Measurements from ENCODE around the gene PFDN5.
A peak's percentile ranks its signal among the peaks of the same experiment; 100 is the strongest.

PFDN5 gene

GRCh38 chr12:53308276-53308675 lies 12.9 kb downstream of the PFDN5 start:
- H3K4ac ChIP-seq (ENCODE audit: low read length) = no peak overlapping the region
- no peaks in the 10 kb centered on the region for H3K9me3 ChIP-seq (replicated peaks in 1 of 2; ENCODE audit: control insufficient read depth in 2 of 2, insufficient read depth in 1 of 2, low read depth in 1 of 2, low read length in 2 of 2)
- no CpG with 5 or more reads among the region's 4 CpGs for WGBS, 2 donors (ENCODE audit: extremely low coverage in 2 of 2, insufficient read length in 2 of 2, insufficient replicate concordance in 1 of 2)
- H2AFZ ChIP-seq (ENCODE audit: low read length) = no peak overlapping the region
- no peak overlapping the region for H2BK5ac ChIP-seq (ENCODE audit: low read length)
- H3K4me2 ChIP-seq (ENCODE audit: insufficient read depth, low read length, poor library complexity, severe bottlenecking) = no peak overlapping the region
- H3K14ac ChIP-seq (ENCODE audit: low read length) = no peak overlapping the region
- no peaks in the 10 kb centered on the region for H3K4me1 ChIP-seq (ENCODE audit: control insufficient read depth in 2 of 2, insufficient read depth in 1 of 2, low read depth in 1 of 2, low read length in 2 of 2)
- H2BK12ac ChIP-seq (ENCODE audit: low read length) = no peak overlapping the region
- H3K79me1 ChIP-seq (ENCODE audit: low read depth, low read length) = no peaks in the 10 kb centered on the region
- H3K4me3 ChIP-seq (ENCODE audit: low read length in 2 of 2) = no peak overlapping the region
- DNase-seq (ENCODE audit: low spot score) = no peak
- H3K36me3 ChIP-seq (replicated peaks in 1 of 2; ENCODE audit: control insufficient read depth in 2 of 2, insufficient read depth in 2 of 2, low read length in 2 of 2) = peaks cover 45 to 69% of the 10 kb centered on the region in 2 donors
- H3K18ac ChIP-seq (ENCODE audit: low read length) = no peak overlapping the region
- no peak overlapping the region for H4K91ac ChIP-seq (ENCODE audit: low read depth, low read length, poor library complexity)
- no peaks in the 10 kb centered on the region for H3K27me3 ChIP-seq (ENCODE audit: control insufficient read depth in 3 of 3, insufficient read depth in 3 of 3, low read depth in 1 of 3, low read length in 3 of 3)
- H2BK120ac ChIP-seq (ENCODE audit: low read depth, low read length) = no peak overlapping the region
- H2AK5ac ChIP-seq (ENCODE audit: low read depth, low read length) = no peak overlapping the region
- H2BK15ac ChIP-seq (ENCODE audit: low read length) = no peak overlapping the region
- no peak overlapping the region for H3K23ac ChIP-seq (ENCODE audit: low read depth, low read length, poor library complexity)
- no peak overlapping the region for H3K27ac ChIP-seq (replicated peaks; ENCODE audit: low read length)
- no peak overlapping the region for H3K9ac ChIP-seq (ENCODE audit: low read depth, low read length, poor library complexity)
- H4K8ac ChIP-seq (ENCODE audit: low read depth, low read length) = no peak overlapping the region

GRCh38 chr12:53313996-53314395 lies 18.7 kb downstream of the PFDN5 start:
- Histone ChIP-seq H3K36me3 (replicated peaks in 1 of 2; ENCODE audit: control insufficient read depth in 2 of 2, insufficient read depth in 2 of 2, low read length in 2 of 2) (peaks cover 28 to 70% of the 10 kb centered on the region in 2 donors), H3K27ac (replicated peaks; ENCODE audit: low read length) (no peak overlapping the region), H2BK120ac (ENCODE audit: low read depth, low read length) (no peak overlapping the region), H4K91ac (ENCODE audit: low read depth, low read length, poor library complexity) (no peak overlapping the region), H3K18ac (ENCODE audit: low read length) (no peak overlapping the region), H3K4me2 (ENCODE audit: insufficient read depth, low read length, poor library complexity, severe bottlenecking) (no peak overlapping the region), H3K9ac (ENCODE audit: low read depth, low read length, poor library complexity) (no peak overlapping the region), H4K8ac (ENCODE audit: low read depth, low read length) (no peak overlapping the region), H2BK12ac (ENCODE audit: low read length) (no peak overlapping the region), H3K14ac (ENCODE audit: low read length) (no peak overlapping the region), H3K4ac (ENCODE audit: low read length) (no peak overlapping the region), H3K79me1 (ENCODE audit: low read depth, low read length) (peaks cover 4% of the 10 kb centered on the region), H2BK5ac (ENCODE audit: low read length) (no peak overlapping the region), H2AFZ (ENCODE audit: low read length) (no peak overlapping the region), H3K4me3 (ENCODE audit: low read length in 2 of 2) (no peak overlapping the region), H2BK15ac (ENCODE audit: low read length) (no peak overlapping the region), H3K9me3 (replicated peaks in 1 of 2; ENCODE audit: control insufficient read depth in 2 of 2, insufficient read depth in 1 of 2, low read depth in 1 of 2, low read length in 2 of 2) (peaks cover 0 to 2% of the 10 kb centered on the region in 2 donors), H3K4me1 (ENCODE audit: control insufficient read depth in 2 of 2, insufficient read depth in 1 of 2, low read depth in 1 of 2, low read length in 2 of 2) (no peaks in the 10 kb centered on the region), H3K27me3 (ENCODE audit: control insufficient read depth in 3 of 3, insufficient read depth in 3 of 3, low read depth in 1 of 3, low read length in 3 of 3) (no peaks in the 10 kb centered on the region), H2AK5ac (ENCODE audit: low read depth, low read length) (no peak overlapping the region), H3K23ac (ENCODE audit: low read depth, low read length, poor library complexity) (no peak overlapping the region)
- DNase-seq (ENCODE audit: low spot score) = no peak
- WGBS, 2 donors (ENCODE audit: extremely low coverage in 2 of 2, insufficient read length in 2 of 2, insufficient replicate concordance in 1 of 2) = no CpG with 5 or more reads among the region's 3 CpGs

- peaks cover 0 to 14% (median 0%) of the 10 kb centered on the region in 3 experiments for H3K27me3 ChIP-seq (ENCODE audit: control insufficient read depth in 3 of 3, insufficient read depth in 3 of 3, low read depth in 1 of 3, low read length in 3 of 3)
- H2BK120ac ChIP-seq (ENCODE audit: low read depth, low read length) = no peak overlapping the region
- H3K9me3 ChIP-seq (replicated peaks in 1 of 2; ENCODE audit: control insufficient read depth in 2 of 2, insufficient read depth in 1 of 2, low read depth in 1 of 2, low read length in 2 of 2) = no peaks in the 10 kb centered on the region
- no peak for DNase-seq (ENCODE audit: low spot score)
- peaks cover 6 to 38% of the 10 kb centered on the region in 2 donors for H3K36me3 ChIP-seq (replicated peaks in 1 of 2; ENCODE audit: control insufficient read depth in 2 of 2, insufficient read depth in 2 of 2, low read length in 2 of 2)
- H2AFZ ChIP-seq (ENCODE audit: low read length) = peak overlapping the region; percentile 99
- peak overlapping the region; percentile 54 for H3K4me2 ChIP-seq (ENCODE audit: insufficient read depth, low read length, poor library complexity, severe bottlenecking)
- H3K18ac ChIP-seq (ENCODE audit: low read length) = no peak overlapping the region
- H3K23ac ChIP-seq (ENCODE audit: low read depth, low read length, poor library complexity) = no peak overlapping the region
- H3K4me1 ChIP-seq (ENCODE audit: control insufficient read depth in 2 of 2, insufficient read depth in 1 of 2, low read depth in 1 of 2, low read length in 2 of 2) = peaks cover 10 to 11% of the 10 kb centered on the region in 2 donors
- no peak overlapping the region for H4K8ac ChIP-seq (ENCODE audit: low read depth, low read length)
- H3K9ac ChIP-seq (ENCODE audit: low read depth, low read length, poor library complexity) = no peak overlapping the region
- no peak overlapping the region for H3K4ac ChIP-seq (ENCODE audit: low read length)
- H2BK15ac ChIP-seq (ENCODE audit: low read length) = no peak overlapping the region
- H3K27ac ChIP-seq (replicated peaks; ENCODE audit: low read length) = no peak overlapping the region
- no peak overlapping the region for H3K14ac ChIP-seq (ENCODE audit: low read length)
- H2AK5ac ChIP-seq (ENCODE audit: low read depth, low read length) = no peak overlapping the region
- H2BK12ac ChIP-seq (ENCODE audit: low read length) = no peak overlapping the region
- H2BK5ac ChIP-seq (ENCODE audit: low read length) = no peak overlapping the region
- H3K79me1 ChIP-seq (ENCODE audit: low read depth, low read length) = peaks cover 3% of the 10 kb centered on the region
- H4K91ac ChIP-seq (ENCODE audit: low read depth, low read length, poor library complexity) = no peak overlapping the region
- no CpG with 5 or more reads among the region's 10 CpGs for WGBS, 2 donors (ENCODE audit: extremely low coverage in 2 of 2, insufficient read length in 2 of 2, insufficient replicate concordance in 1 of 2)
- H3K4me3 ChIP-seq (ENCODE audit: low read length in 2 of 2) = peak overlapping the region; percentile 93 to 94
Measured at GRCh38 chr12:53320352-53321195, 25.2 kb downstream of the PFDN5 start.

- H3K27me3 ChIP-seq (ENCODE audit: control insufficient read depth in 3 of 3, insufficient read depth in 3 of 3, low read depth in 1 of 3, low read length in 3 of 3) = peaks cover 0 to 28% (median 27%) of the 10 kb centered on the region in 3 experiments
- H2BK120ac ChIP-seq (ENCODE audit: low read depth, low read length) = no peak overlapping the region
- H3K27ac ChIP-seq (replicated peaks; ENCODE audit: low read length) = no peak overlapping the region
- H3K23ac ChIP-seq (ENCODE audit: low read depth, low read length, poor library complexity) = no peak overlapping the region
- H3K79me1 ChIP-seq (ENCODE audit: low read depth, low read length) = peaks cover 1% of the 10 kb centered on the region
- no peak overlapping the region for H4K8ac ChIP-seq (ENCODE audit: low read depth, low read length)
- H2BK12ac ChIP-seq (ENCODE audit: low read length) = no peak overlapping the region
- H3K4me1 ChIP-seq (ENCODE audit: control insufficient read depth in 2 of 2, insufficient read depth in 1 of 2, low read depth in 1 of 2, low read length in 2 of 2) = peaks cover 17 to 20% of the 10 kb centered on the region in 2 donors
- no peak overlapping the region for H4K91ac ChIP-seq (ENCODE audit: low read depth, low read length, poor library complexity)
- H2AFZ ChIP-seq (ENCODE audit: low read length) = peak overlapping the region; percentile 97
- peak overlapping the region; percentile 94 for H3K4me2 ChIP-seq (ENCODE audit: insufficient read depth, low read length, poor library complexity, severe bottlenecking)
- DNase-seq (ENCODE audit: low spot score) = no peak
- H2BK5ac ChIP-seq (ENCODE audit: low read length) = no peak overlapping the region
- H3K36me3 ChIP-seq (replicated peaks in 1 of 2; ENCODE audit: control insufficient read depth in 2 of 2, insufficient read depth in 2 of 2, low read length in 2 of 2) = peaks cover 0 to 7% of the 10 kb centered on the region in 2 donors
- no peaks in the 10 kb centered on the region for H3K9me3 ChIP-seq (replicated peaks in 1 of 2; ENCODE audit: control insufficient read depth in 2 of 2, insufficient read depth in 1 of 2, low read depth in 1 of 2, low read length in 2 of 2)
- no peak overlapping the region for H3K4ac ChIP-seq (ENCODE audit: low read length)
- H3K18ac ChIP-seq (ENCODE audit: low read length) = no peak overlapping the region
- H3K4me3 ChIP-seq (ENCODE audit: low read length in 2 of 2) = peak overlapping the region; percentile 59 to 75
- no peak overlapping the region for H2BK15ac ChIP-seq (ENCODE audit: low read length)
- no peak overlapping the region for H3K14ac ChIP-seq (ENCODE audit: low read length)
- H2AK5ac ChIP-seq (ENCODE audit: low read depth, low read length) = no peak overlapping the region
- WGBS, 2 donors (ENCODE audit: extremely low coverage in 2 of 2, insufficient read length in 2 of 2, insufficient replicate concordance in 1 of 2) = no CpG with 5 or more reads among the region's 28 CpGs
- H3K9ac ChIP-seq (ENCODE audit: low read depth, low read length, poor library complexity) = peak overlapping the region; percentile 35
Measured at GRCh38 chr12:53324113-53324778, 28.9 kb downstream of the PFDN5 start.
